Dermis microvascular lymphatic vessel endothelial cell (primary cell): ENCODE results near the gene DNAAF3. TPM values are rescaled to one million over a fixed set of nuclear protein-coding genes. Genes with fewer than 3 reads are reported as not detected.
A peak's percentile ranks its signal among the peaks of the same experiment; 100 is the strongest.

Experiments used
- DNase-seq, 2 donors: peaks; one replicate each; pipeline versions ENCODE4 v3.0.0 to v3.0.0-alpha.2; 2010; ENCODE audit warnings: low read depth in 2 of 2
- total RNA-seq: library from RNA; depleted of rRNA; stranded (reverse); fragments of >200 nt; gene quantifications from 2 replicates; pipeline ENCODE4 v1.2.1, GENCODE V29; 2014

Gene DNAAF3
- total RNA-seq, 1 donor from 2014 or later, result 0.26 TPM

DNA sequence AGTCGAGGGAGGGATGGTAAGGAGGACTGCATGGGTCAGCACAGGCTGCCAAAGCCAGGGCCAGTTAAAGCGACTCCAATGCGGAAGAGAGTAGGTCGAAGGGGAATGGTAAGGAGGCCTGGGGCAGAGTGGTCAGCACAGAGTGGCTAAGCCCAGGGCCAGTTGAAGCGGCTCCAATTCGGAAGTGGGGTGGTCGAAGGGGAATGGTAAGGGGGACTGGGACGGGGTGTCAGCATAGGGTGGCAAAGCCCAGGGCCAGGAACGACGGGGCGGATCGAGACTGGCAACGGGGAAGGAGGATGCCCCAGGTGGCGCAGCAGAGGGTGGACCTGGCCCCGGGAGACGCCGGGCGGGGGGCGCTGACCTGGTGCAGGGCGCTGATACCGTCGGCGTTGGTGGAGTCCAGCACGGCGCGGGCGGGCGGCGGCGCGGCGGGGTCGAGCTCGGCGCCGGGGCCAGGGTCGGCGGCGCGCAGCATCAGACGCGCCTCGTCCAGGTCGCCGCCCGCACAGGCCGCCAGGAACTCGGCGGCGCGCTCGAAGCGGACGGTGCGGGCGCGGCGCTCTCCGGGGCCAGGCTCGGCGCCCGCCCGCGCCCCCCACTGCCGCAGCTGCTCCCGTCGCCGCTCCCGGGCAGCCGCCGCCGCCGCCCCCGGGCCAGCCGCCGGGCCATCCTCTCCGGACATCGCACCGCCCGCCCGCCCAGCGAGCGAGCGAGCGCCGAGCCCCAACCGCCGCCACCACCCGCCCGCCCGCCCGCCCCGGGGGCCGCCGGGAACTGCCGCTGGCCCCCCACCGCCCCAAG lies 49.4 kb downstream of the DNAAF3 start, which contains the start of gene PPP1R12C:
TSS of gene PPP1R12C (minus strand) at position 779 of the 804 bp plus-strand sequence. CDS start at position 685, 94 bp downstream.
- peak in 1 of 2 donors; percentile 26 for DNase-seq

DNA sequence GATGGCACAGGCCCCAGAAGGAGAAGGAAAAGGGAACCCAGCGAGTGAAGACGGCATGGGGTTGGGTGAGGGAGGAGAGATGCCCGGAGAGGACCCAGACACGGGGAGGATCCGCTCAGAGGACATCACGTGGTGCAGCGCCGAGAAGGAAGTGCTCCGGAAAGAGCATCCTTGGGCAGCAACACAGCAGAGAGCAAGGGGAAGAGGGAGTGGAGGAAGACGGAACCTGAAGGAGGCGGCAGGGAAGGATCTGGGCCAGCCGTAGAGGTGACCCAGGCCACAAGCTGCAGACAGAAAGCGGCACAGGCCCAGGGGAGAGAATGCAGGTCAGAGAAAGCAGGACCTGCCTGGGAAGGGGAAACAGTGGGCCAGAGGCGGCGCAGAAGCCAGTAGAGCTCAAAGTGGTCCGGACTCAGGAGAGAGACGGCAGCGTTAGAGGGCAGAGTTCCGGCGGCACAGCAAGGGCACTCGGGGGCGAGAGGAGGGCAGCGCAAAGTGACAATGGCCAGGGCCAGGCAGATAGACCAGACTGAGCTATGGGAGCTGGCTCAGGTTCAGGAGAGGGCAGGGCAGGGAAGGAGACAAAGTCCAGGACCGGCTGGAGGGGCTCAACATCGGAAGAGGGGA lies 50.1 kb downstream of the DNAAF3 start:
- peak in 1 of 2 donors; percentile 39 for DNase-seq

DNA sequence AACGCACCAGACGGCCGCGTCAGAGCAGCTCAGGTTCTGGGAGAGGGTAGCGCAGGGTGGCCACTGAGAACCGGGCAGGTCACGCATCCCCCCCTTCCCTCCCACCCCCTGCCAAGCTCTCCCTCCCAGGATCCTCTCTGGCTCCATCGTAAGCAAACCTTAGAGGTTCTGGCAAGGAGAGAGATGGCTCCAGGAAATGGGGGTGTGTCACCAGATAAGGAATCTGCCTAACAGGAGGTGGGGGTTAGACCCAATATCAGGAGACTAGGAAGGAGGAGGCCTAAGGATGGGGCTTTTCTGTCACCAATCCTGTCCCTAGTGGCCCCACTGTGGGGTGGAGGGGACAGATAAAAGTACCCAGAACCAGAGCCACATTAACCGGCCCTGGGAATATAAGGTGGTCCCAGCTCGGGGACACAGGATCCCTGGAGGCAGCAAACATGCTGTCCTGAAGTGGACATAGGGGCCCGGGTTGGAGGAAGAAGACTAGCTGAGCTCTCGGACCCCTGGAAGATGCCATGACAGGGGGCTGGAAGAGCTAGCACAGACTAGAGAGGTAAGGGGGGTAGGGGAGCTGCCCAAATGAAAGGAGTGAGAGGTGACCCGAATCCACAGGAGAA lies 50.9 kb downstream of the DNAAF3 start:
- peak in 1 of 2 donors; percentile 10 for DNase-seq

DNA sequence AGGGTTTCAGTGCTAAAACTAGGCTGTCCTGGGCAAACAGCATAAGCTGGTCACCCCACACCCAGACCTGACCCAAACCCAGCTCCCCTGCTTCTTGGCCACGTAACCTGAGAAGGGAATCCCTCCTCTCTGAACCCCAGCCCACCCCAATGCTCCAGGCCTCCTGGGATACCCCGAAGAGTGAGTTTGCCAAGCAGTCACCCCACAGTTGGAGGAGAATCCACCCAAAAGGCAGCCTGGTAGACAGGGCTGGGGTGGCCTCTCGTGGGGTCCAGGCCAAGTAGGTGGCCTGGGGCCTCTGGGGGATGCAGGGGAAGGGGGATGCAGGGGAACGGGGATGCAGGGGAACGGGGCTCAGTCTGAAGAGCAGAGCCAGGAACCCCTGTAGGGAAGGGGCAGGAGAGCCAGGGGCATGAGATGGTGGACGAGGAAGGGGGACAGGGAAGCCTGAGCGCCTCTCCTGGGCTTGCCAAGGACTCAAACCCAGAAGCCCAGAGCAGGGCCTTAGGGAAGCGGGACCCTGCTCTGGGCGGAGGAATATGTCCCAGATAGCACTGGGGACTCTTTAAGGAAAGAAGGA lies 51.8 kb downstream of the DNAAF3 start:
- no peak for DNase-seq

DNA sequence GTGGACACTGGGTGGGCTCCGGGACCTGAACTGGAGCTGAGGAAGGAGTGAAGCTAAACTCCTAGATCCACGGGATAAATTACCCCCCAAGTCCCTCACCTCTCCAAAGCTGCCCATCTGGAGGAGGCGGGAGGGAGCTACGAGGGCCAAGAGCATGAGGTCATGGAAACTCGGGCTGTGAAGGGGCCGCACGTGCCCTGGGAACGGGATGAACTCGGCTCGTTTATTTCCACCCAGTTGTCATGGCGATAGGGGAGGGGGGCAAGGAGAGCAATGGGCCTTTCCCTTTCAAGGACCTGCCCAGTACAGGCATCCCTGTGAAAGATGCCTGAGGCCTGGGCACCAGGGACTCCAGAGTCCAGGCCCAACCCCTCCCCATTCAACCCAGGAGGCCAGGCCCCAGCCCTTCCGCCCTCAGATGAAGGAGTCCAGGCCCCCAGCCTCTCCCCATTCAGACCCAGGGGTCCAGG lies 52.8 kb downstream of the DNAAF3 start:
- peak; percentile 74 to 82 for DNase-seq

DNA sequence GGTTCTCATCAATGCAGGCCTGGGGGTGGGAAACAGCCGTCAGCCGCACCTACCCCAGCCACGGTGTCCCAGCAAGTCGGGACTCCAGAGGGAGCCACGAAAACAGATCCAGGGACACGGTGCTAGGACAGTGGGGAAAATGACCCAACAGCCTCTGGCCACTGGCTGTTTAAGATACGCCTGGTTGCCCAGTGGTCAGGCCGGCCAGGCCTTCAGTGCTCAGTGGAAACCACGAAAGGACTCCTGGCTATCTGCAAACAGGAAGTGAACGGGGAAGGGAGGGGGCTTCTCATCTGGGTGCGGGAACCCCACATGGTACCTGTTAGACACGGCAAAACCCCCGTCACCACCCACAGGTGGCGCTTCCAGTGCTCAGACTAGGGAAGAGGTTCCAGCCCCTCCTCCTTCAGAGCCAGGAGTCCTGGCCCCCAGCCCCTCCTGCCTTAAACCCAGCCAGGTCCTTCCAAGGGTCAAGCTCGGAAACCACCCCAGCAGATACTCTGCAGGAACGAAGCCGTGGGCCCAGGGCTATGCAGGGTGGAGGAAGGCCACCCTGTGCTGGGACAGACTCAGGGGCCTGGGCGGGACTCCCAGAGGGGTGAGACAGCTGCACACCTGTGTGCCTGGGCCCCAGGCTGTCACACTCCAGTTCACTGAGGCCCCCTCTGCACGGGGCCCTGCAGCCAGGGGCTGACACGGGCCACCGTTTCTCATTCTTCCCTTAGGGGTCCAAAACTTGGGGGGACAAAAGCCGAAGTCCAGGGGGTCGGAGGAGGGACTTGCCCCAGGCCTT lies 53.4 kb downstream of the DNAAF3 start:
- no peak for DNase-seq

DNA sequence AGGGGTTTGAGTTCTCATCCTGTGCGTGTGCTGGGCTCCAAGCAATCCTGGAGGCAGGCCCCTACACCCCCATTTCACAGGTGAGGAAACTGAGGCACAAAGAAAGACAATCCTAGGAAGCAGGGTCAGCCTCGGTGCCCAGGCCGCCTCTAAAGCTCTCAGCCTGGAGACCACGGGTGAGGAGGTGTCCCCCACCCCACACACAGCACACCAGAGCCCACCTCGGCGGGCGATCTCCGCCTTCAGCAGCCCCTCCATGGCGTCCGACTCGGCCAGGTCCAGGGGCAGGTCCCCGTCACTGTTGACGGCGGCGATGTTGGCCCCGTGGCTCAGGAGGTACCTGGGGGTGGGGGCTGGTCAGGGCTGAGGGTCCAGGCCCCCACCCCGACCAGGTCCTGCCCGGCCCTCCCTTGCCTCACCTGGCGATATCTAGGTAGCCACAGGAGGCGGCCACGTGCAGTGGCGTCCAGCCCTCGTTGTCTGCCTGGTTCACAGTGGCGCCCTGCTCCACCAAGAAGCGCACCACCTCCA lies 54.1 kb downstream of the DNAAF3 start:
- DNase-seq, result no peak

DNA sequence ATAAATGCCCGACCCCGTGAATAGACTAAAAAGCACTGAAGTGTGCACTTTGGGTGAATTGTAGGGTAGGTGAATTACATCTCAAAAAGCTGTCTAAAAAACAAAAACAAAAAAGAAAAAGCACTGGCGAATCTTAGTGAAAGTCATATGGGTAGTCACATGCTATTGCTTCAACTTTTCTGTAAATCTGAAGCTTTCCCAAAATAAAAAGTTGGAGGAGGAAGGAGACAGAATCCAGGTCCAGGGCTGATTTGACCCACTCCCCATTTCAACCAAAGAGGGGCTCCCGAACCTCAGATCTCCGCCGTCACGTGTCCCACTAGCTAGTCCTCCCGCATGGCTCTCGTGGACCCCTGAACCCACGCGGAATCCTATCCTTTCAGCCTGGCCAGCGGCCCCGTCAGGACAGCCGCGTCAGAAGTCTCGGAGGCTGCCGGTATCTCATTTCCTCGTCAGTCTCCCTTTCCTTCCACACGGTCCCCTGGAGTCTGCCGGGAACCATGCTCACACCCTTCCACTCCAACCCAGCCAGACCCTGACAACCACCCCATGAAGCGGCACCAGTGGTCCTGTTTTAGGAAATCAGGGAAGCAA lies 55.1 kb downstream of the DNAAF3 start:
- DNase-seq, result no peak

DNA sequence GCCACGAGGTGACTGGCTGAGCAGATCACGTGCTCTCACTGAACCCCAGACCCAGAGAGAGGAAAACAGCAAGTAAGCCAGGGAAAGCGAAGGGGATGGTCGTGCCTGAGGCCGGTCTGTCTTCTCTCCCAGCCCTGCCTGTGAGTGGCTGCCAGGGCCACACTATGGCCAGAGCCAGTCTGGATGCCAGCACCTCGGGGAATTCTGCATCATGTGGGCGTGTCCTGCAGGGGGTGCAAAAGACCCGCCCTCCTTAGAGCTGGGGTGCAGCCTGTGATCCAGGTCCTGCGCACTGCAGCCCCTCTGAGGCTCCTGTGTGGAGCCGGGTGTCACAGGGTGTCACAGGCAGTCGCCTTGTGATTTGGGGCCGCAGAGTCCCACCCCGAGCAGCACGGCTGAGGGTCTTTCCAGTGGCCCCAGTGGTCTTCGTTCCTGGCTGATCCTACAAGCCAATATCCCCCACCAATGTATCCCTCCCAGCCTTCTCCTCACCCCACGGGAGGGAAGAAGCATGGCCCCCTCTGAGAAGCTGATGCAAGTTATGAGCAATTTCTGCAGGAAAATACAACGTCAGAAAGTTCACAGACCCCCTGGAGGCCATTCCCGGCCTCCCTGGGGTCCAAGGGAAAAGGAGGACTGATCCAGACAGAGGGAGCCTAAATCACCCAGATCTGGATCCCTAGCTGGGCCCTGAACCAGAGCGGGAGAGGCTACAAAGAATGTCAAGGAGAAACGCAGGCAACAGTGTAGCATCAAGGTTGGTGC lies 56.7 kb downstream of the DNAAF3 start:
- DNase-seq, result no peak

Other genes starting within 250 kb of the DNAAF3 start
- not detected in 2 replicates for gene NLRP7, start 219.1 kb downstream of the DNAAF3 start, total RNA-seq
- gene NLRP2, start 200.2 kb downstream of the DNAAF3 start, total RNA-seq, result 4.9 TPM in 1 of 2 replicates, not detected in the other
- under 0.01 TPM in 1 of 2 replicates, not detected in the other for gene GP6, start 128.3 kb downstream of the DNAAF3 start, total RNA-seq
- gene RDH13, start 103.5 kb downstream of the DNAAF3 start, total RNA-seq, result 10.9 and 24.5 TPM in 2 replicates
- gene EPS8L1, start 90.7 kb downstream of the DNAAF3 start, total RNA-seq, result 5.7 and 8.9 TPM in 2 replicates
- 21.1 and 34.4 TPM in 2 replicates for gene PPP1R12C, start 49.0 kb downstream of the DNAAF3 start, total RNA-seq
- gene TNNT1, start 17.4 kb downstream of the DNAAF3 start, total RNA-seq, result 0.51 and 1.7 TPM in 2 replicates
- not detected in 2 replicates for gene TNNI3, start 8.9 kb downstream of the DNAAF3 start, total RNA-seq
- gene SYT5, start 13.7 kb upstream of the DNAAF3 start, total RNA-seq, result under 0.01 TPM in 1 of 2 replicates, not detected in the other
- 0.13 TPM in 2 replicates for gene PTPRH, start 42.9 kb upstream of the DNAAF3 start, total RNA-seq
- 0.26 and 0.89 TPM in 2 replicates for gene TMEM86B, start 62.1 kb upstream of the DNAAF3 start, total RNA-seq
- gene PPP6R1, start 92.4 kb upstream of the DNAAF3 start, total RNA-seq, result 19.9 and 34.9 TPM in 2 replicates
- gene HSPBP1, start 113.5 kb upstream of the DNAAF3 start, total RNA-seq, result 19.9 and 26.8 TPM in 2 replicates
- gene BRSK1, start 117.4 kb upstream of the DNAAF3 start, total RNA-seq, result 0.39 and 1.3 TPM in 2 replicates
- not detected in 2 replicates for gene TMEM150B, start 158.7 kb upstream of the DNAAF3 start, total RNA-seq
- gene KMT5C, start 173.3 kb upstream of the DNAAF3 start, total RNA-seq, result 3.2 and 4.6 TPM in 2 replicates
- not detected in 2 replicates for gene COX6B2, start 188.1 kb upstream of the DNAAF3 start, total RNA-seq
- gene GARIN5B, start 196.6 kb upstream of the DNAAF3 start, total RNA-seq, result not detected in 2 replicates
- under 0.01 and 0.13 TPM in 2 replicates for gene IL11, start 203.8 kb upstream of the DNAAF3 start, total RNA-seq
- gene TMEM190, start 210.2 kb upstream of the DNAAF3 start, total RNA-seq, result not detected in 2 replicates
- 0.26 and 0.63 TPM in 2 replicates for gene TMEM238, start 217.7 kb upstream of the DNAAF3 start, total RNA-seq
- 126 and 262 TPM in 2 replicates for gene RPL28, start 219.3 kb upstream of the DNAAF3 start, total RNA-seq
- 40.6 and 54.6 TPM in 2 replicates for gene UBE2S, start 241.2 kb upstream of the DNAAF3 start, total RNA-seq